Effector memory CD8-positive, alpha-beta T cell (primary cell): ENCODE data around the gene APBA2.
A peak's percentile ranks its signal among the peaks of the same experiment; 100 is the strongest.

Source experiments
- ATAC-seq: fragments of 150-1000 bp; cut with Tn5 transposase; replicated peaks from 2 replicates; pipeline ENCODE4 v1.10.0; 2021; ENCODE audit warnings: mild to moderate bottlenecking, moderate library complexity
- DNase-seq, 3 experiments: peaks; one replicate each; pipeline ENCODE4 v3.0.0; 2021
- H3K27ac Mint-ChIP-seq, 2 donors: one replicate each; pipeline ENCODE4 v1.8.0; 2022; ENCODE audit warnings: mild to moderate bottlenecking in 2 of 2, mixed read lengths in 2 of 2, moderate library complexity in 2 of 2
- H3K27me3 Mint-ChIP-seq, 2 donors: one replicate each; pipeline ENCODE4 v1.8.0; 2022; ENCODE audit warnings: mixed read lengths in 2 of 2
- H3K36me3 Mint-ChIP-seq: one replicate; pipeline ENCODE4 v1.8.0; 2022; ENCODE audit warnings: mild to moderate bottlenecking, moderate library complexity, mixed read lengths; ENCODE audit not compliant: insufficient read depth
- H3K4me1 Mint-ChIP-seq, 2 donors: one replicate each; pipeline ENCODE4 v1.8.0; 2022; ENCODE audit warnings: low read depth in 2 of 2, mixed read lengths in 2 of 2
- H3K4me3 Mint-ChIP-seq, 2 donors: one replicate each; pipeline ENCODE4 v1.8.0; 2022; ENCODE audit warnings: mild to moderate bottlenecking in 2 of 2, mixed read lengths in 2 of 2, moderate library complexity in 2 of 2
- H3K9me3 Mint-ChIP-seq, 2 donors: one replicate each; pipeline ENCODE4 v1.8.0; 2022; ENCODE audit warnings: mixed read lengths in 2 of 2

APBA2 gene

DNA sequence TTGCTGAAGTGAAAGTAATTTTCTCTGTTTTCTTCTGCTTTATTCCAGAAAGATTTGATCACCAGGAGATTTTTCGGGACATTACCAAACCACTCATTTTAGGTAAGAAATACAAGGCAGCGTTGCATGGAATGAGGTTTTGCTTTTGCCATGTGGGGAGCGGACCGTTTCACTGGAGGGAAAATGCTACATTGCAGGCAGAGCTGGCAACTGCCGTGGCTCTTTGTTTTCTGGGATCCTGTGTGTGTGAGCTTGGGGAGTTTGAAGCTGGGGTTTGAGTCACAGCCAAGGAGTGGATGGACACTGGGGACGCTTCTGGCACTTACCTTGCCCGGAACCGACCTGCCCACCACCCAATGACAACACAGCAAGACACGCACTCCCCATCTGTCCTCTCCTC is 109.9 kb downstream of the APBA2 start:
- H3K27me3 Mint-ChIP-seq: peaks cover 0 to 7% of the 10 kb centered on the region in 2 donors
- DNase-seq (no peak), ATAC-seq (no peak)
- H3K27ac Mint-ChIP-seq: peak overlapping the region in 1 of 2 donors; percentile 75
- no peak overlapping the region for H3K4me3 Mint-ChIP-seq
- H3K4me1 Mint-ChIP-seq: peaks cover 16 to 17% of the 10 kb centered on the region in 2 donors
- H3K9me3 Mint-ChIP-seq: no peaks in the 10 kb centered on the region
- H3K36me3 Mint-ChIP-seq: peaks cover 11% of the 10 kb centered on the region

DNA sequence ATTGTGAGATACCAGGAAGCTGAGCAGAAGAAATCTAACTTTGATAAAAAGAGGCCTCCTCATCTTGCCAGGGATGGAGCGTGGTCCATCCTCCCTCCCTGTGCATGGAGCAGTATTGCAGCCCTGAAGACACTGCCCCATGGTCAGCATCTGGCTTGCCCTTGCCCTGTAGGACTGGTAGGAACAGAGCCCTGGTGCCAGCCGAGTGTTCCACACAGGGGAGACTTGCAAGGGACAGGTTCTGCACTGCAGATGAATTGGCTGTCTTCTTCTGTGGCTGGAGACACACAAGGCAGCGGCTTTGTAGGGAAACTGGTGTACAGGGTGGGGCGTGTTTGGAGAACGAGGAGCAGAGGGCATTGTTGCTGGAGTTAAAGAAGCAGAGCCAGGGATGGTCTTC is 110.5 kb downstream of the APBA2 start:
- H3K4me3 Mint-ChIP-seq: no peak overlapping the region
- peaks cover 11% of the 10 kb centered on the region for H3K36me3 Mint-ChIP-seq
- peaks cover 16 to 17% of the 10 kb centered on the region in 2 donors for H3K4me1 Mint-ChIP-seq
- H3K27ac Mint-ChIP-seq: peak overlapping the region in 1 of 2 donors; percentile 8
- H3K27me3 Mint-ChIP-seq: peaks cover 0 to 7% of the 10 kb centered on the region in 2 donors
- ATAC-seq (no peak), DNase-seq (no peak)
- no peaks in the 10 kb centered on the region for H3K9me3 Mint-ChIP-seq

DNA sequence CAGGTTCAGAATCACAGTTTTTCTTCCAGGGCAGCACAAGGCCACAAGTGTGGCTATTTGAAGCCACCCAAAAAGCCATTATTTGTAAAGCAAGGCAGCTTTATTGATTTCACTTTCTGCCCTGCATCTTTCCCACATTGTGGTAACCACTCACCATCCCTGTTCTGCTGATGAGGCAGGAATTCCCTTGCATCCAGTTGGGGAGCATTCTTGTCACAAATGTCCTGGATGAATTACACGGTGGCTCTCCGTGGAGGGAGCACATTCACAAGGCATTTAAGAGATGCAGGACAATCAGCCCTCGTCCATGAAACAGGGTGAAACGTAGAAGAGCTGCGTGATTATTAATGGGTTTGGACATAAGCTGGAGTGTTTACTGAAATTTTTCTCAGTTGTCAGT is 111.2 kb downstream of the APBA2 start:
- Mint-ChIP-seq H3K27ac (no peak overlapping the region), H3K36me3 (peaks cover 8% of the 10 kb centered on the region), H3K4me1 (peaks cover 16 to 18% of the 10 kb centered on the region in 2 donors), H3K27me3 (peaks cover 0 to 7% of the 10 kb centered on the region in 2 donors), H3K4me3 (no peak overlapping the region), H3K9me3 (no peaks in the 10 kb centered on the region)
- ATAC-seq (no peak), DNase-seq (no peak)

DNA sequence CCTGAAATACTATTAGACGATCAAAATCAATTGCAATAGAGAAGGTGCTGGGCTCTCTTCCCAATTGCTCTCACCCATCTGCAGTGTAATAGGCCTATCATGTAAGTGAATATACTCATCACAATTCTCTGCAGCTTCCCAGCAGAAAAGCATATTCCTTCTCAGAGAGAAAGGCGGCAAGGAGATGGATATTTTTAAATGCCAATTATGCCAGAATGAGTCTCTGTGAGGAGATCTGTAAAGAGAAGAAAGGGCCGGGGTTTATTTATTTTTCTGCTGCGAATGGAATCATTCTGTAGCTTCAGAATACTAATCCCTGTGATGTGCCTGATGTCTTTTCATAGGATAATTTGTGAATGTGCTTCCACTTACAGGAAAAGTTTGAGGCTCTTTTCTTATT is 112.0 kb downstream of the APBA2 start:
- DNase-seq (no peak), ATAC-seq (no peak)
- Mint-ChIP-seq H3K4me3 (no peak overlapping the region), H3K4me1 (peaks cover 22 to 23% of the 10 kb centered on the region in 2 donors), H3K27ac (no peak overlapping the region), H3K36me3 (peaks cover 8% of the 10 kb centered on the region), H3K27me3 (peaks cover 0 to 7% of the 10 kb centered on the region in 2 donors), H3K9me3 (no peaks in the 10 kb centered on the region)

- no peaks in the 10 kb centered on the region for H3K9me3 Mint-ChIP-seq
- no peak for ATAC-seq
- peaks cover 8% of the 10 kb centered on the region for H3K36me3 Mint-ChIP-seq
- H3K4me1 Mint-ChIP-seq: peaks cover 21 to 25% of the 10 kb centered on the region in 2 donors
- H3K27me3 Mint-ChIP-seq: peaks cover 0 to under 1% of the 10 kb centered on the region in 2 donors
- DNase-seq: no peak
- no peak overlapping the region for H3K4me3 Mint-ChIP-seq
- no peak overlapping the region for H3K27ac Mint-ChIP-seq
Measured at GRCh38 chr15:28998511-28998910, 112.7 kb downstream of the APBA2 start.

- DNase-seq (no peak), ATAC-seq (no peak)
- H3K9me3 Mint-ChIP-seq: no peaks in the 10 kb centered on the region
- H3K4me1 Mint-ChIP-seq: peaks cover 15 to 28% of the 10 kb centered on the region in 2 donors
- H3K27me3 Mint-ChIP-seq: no peaks in the 10 kb centered on the region
- peaks cover 5% of the 10 kb centered on the region for H3K36me3 Mint-ChIP-seq
- peak overlapping the region; percentile 24 to 84 for H3K27ac Mint-ChIP-seq
- H3K4me3 Mint-ChIP-seq: no peak overlapping the region
Measured at GRCh38 chr15:29003191-29003839, 117.5 kb downstream of the APBA2 start.

GRCh38 chr15:29003840-29004233 is 118.1 kb downstream of the APBA2 start:
- ATAC-seq: peak; percentile 62
- Mint-ChIP-seq H3K27ac (peak overlapping the region; percentile 24 to 65), H3K27me3 (no peaks in the 10 kb centered on the region), H3K9me3 (no peaks in the 10 kb centered on the region), H3K4me3 (no peak overlapping the region), H3K36me3 (peaks cover under 1% of the 10 kb centered on the region), H3K4me1 (peaks cover 15 to 28% of the 10 kb centered on the region in 2 donors)
- DNase-seq: no peak

GRCh38 chr15:29005931-29006330 is 120.2 kb downstream of the APBA2 start:
- H3K27me3 Mint-ChIP-seq: no peaks in the 10 kb centered on the region
- peaks cover 15 to 28% of the 10 kb centered on the region in 2 donors for H3K4me1 Mint-ChIP-seq
- no peak overlapping the region for H3K27ac Mint-ChIP-seq
- ATAC-seq: no peak
- H3K9me3 Mint-ChIP-seq: no peaks in the 10 kb centered on the region
- DNase-seq: no peak
- H3K4me3 Mint-ChIP-seq: no peak overlapping the region
- no peaks in the 10 kb centered on the region for H3K36me3 Mint-ChIP-seq

DNA sequence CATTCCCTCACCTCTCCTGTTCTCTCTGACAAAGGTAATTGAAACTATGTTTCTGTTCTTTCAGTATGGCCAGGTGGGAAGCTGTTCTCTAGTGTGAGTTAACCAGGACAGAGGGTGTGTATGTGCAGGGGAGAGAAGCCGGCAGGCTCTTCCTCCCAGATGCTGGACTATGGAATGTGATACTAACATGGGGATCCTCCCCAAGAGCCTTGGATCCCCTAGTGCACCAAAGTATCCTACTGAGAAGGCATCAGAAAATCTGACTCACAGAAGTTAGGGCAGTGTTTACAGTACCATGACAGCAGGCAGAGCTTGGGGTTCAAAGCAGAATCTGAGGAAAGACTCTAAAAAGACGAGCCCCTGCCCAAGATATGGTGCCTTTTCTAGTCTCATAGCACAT is 123.1 kb downstream of the APBA2 start:
- DNase-seq (no peak), ATAC-seq (no peak)
- Mint-ChIP-seq H3K36me3 (no peaks in the 10 kb centered on the region), H3K4me3 (no peak overlapping the region), H3K4me1 (peaks cover 2 to 22% of the 10 kb centered on the region in 2 donors), H3K27ac (no peak overlapping the region), H3K9me3 (no peaks in the 10 kb centered on the region), H3K27me3 (no peaks in the 10 kb centered on the region)

DNA sequence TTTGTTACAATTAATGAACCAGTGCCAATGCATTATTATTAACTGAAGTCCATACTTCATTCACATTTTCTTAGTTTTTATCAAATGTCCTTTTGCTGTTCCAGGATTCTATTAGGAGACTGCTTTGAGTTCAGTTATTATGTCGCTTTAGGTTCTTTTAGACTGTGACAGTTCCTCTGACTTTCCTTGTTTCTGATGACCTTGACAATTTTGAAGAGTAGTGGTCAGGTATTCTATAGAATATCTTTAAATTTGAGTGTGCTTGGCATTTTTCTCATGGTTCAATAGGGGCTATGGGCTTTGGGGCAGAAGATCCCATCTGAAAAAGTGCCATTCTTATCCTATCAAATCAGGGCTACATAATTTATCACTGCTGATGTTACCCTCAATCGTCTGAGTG is 126.3 kb downstream of the APBA2 start:
- Mint-ChIP-seq H3K36me3 (peaks cover 4% of the 10 kb centered on the region), H3K4me1 (peaks cover 0 to 24% of the 10 kb centered on the region in 2 donors), H3K9me3 (no peaks in the 10 kb centered on the region), H3K27me3 (no peaks in the 10 kb centered on the region), H3K4me3 (no peak overlapping the region), H3K27ac (no peak overlapping the region)
- DNase-seq (no peak), ATAC-seq (no peak)

DNA sequence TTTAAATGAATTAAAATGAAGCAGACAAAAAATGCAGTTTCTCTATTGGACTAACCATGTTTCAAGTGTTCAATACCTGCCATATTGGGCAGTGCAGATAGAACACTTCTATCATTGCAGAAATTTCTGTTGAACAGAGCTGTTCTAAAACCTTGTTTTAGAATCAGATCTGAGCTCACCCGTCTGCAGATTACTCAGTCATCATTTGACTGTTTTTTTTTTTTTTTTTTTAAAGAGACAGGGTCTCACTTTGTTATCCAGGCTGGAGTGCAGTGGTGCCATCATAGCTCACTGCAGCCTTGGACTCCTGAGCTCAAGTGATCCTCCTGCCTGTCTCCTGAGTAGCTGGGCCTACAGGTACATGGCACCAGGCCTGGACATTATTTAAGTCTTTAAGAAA is 128.7 kb downstream of the APBA2 start:
- no peak overlapping the region for H3K4me3 Mint-ChIP-seq
- peaks cover 0 to 29% of the 10 kb centered on the region in 2 donors for H3K4me1 Mint-ChIP-seq
- no peaks in the 10 kb centered on the region for H3K27me3 Mint-ChIP-seq
- H3K9me3 Mint-ChIP-seq: no peaks in the 10 kb centered on the region
- H3K36me3 Mint-ChIP-seq: peaks cover 4% of the 10 kb centered on the region
- ATAC-seq (no peak), DNase-seq (no peak)
- H3K27ac Mint-ChIP-seq: peak overlapping the region in 1 of 2 donors; percentile 17

DNA sequence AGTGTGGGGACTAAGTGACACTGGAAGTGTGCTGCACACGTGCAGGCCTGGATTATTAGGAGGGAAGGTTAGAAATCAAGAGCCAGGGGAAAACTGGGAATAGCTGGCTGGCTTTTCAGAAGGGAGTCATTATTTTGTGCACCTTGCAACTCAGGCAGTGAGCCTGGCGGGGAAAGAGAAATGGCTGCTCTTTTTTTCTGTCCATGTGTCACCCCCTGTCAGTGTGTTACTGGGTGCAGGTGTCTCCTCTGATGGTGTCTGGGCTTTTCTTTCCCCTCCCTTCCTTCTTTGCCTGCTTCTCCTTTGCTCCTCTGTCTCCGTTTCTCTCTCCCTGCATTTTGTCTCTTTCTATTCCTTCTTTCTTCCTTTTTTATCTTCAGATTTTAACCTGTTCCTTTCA is 130.7 kb downstream of the APBA2 start:
- no peak overlapping the region for H3K27ac Mint-ChIP-seq
- no peak for DNase-seq
- peaks cover 4% of the 10 kb centered on the region for H3K36me3 Mint-ChIP-seq
- no peaks in the 10 kb centered on the region for H3K9me3 Mint-ChIP-seq
- no peak overlapping the region for H3K4me3 Mint-ChIP-seq
- peaks cover 0 to 29% of the 10 kb centered on the region in 2 donors for H3K4me1 Mint-ChIP-seq
- ATAC-seq: no peak
- H3K27me3 Mint-ChIP-seq: no peaks in the 10 kb centered on the region

DNA sequence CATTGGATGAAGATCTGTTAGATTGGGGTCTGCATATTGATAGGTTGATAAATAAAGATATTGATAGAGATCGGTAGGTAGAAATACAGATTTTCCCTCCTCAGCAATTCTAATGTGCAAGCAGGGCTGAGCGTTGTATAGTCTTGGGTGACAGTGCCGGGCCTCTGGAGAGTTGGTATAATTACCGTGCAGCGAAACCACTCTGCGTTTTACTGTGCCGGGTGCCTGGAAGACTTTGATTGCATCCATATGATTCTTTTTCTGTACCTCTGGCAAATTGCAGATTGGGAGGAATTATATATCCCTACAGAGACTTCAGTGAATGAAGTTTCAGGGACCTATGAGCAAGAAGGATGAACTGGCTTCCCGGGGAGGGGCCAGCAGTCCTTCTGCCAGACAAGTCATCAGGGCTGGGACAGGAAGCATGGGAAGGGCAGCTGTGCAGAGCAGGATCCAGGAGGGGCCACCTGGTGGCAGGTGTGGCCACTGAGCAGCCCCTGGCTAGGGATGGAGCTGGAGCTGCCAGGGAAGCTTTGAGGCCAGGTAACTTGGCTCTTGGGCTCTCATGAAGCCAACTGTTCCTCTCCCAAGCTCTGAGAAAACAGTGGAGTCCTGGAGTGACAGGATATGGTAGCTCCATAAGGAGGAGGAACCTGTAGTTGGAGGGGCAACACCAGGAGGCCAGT is 132.5 kb downstream of the APBA2 start:
- H3K36me3 Mint-ChIP-seq: peaks cover 4% of the 10 kb centered on the region
- H3K4me1 Mint-ChIP-seq: peaks cover 0 to 25% of the 10 kb centered on the region in 2 donors
- H3K4me3 Mint-ChIP-seq: no peak overlapping the region
- H3K9me3 Mint-ChIP-seq: no peaks in the 10 kb centered on the region
- no peaks in the 10 kb centered on the region for H3K27me3 Mint-ChIP-seq
- ATAC-seq: no peak
- H3K27ac Mint-ChIP-seq: no peak overlapping the region
- DNase-seq: no peak
